ENCODE results near the gene EXOC3.
"Not testable (repeated sequence)": the region's sequence is repeated elsewhere in the genome, so short reads cannot be mapped to it uniquely, and the experiment has no call there.

EXOC3 gene

DNA sequence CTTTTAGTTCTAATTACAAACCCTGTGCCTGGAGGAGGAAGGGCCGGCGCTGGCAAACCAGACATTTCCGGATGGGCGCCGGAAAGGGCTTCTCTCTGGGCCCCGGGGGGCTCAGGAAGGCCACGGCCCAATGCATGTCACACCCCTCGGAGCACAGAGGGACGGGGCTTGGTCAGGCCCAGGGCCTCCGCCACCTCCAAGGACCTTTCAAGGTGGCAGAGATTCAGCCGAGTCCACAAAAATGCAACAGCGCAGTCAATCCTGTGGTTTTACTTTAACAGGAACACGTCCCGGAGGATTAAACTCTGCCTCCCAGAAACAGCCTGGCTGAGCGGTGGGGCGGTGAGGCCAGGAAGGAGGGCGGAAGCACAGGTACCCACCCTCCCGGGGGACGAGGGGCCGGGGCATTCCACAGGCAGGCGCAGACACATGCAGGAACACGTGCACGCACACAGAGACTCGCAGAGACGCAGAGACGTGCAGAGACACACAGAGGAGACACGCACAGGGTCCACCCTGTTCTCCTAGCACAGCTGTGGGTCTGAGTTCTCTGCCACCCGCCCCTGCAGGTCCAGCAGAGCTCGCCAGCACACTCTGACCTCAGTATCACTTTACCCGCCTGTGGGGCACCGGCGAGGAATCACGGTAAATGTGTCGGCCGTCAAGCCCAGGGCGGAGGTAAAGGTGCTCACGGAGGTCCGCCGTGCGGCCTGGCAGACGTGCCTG, 58.3 kb downstream of the EXOC3 start:
- no peak for DNase-seq (ENCODE audit: low read depth in 3 of 3)

- DNase-seq (ENCODE audit: low read depth in 3 of 3) = no peak
These were observed 58.8 kb downstream of the EXOC3 start for GRCh38 chr5:501831-502184.

GRCh38 chr5:502325-503079, 59.5 kb downstream of the EXOC3 start:
- DNase-seq (ENCODE audit: low read depth in 3 of 3) = no peak

- DNase-seq (ENCODE audit: low read depth in 3 of 3) = no peak
These were observed 61.6 kb downstream of the EXOC3 start for GRCh38 chr5:504326-505154.

DNA sequence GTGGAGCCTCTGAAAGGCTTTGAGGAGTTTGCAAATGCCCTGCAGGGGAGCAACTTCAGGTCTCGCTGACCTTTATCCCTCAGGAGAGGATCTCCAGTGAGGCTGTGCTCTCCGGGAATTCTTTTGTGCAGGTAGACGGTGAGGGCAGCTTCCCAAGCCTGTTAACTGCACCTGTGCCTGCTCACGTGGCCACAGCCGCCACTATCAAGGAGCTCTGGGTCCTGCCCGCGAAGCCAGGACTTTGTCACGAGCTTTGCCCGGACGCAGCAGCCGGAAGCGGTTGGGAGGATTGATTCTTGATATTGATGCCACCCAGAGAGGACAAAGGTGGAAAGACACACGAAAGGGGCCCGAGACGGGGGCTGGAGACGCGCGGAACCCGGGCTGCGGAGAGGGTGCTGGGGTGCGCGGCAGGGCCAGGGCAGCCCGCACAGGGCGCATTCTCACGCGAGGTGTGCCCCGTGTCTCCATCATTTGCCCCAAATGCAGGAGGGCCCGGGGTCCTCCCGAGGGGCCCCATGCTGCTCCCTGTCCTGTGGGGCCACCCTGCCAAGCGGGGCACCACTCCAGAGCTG, 63.1 kb downstream of the EXOC3 start:
- DNase-seq (ENCODE audit: low read depth in 3 of 3) = no peak

DNA sequence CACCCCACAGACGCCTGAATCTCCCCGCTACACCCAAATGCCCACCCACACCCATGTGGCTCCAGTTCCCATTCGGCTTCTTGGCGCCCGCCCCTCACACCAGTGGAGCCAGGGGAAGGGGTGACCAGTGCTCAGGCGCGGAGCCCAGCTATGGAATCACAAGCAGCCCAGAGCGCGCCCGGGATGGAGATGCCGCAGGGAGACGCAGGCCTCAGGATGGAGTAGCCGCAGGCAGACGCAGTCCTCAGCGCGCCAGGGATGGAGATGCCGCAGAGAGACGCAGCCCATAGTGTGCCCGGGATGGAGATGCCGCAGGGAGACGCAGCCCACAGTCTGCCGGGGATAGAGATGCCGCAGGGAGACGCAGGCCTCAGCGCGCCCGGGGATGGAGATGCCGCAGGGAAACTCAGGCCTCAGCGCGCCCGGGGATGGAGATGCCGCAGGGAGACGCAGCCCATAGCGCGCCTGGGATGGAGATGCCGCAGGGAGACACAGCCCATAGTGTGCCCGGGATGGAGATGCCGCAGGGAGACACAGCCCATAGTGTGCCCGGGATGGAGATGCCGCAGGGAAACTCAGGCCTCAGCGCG, 65.1 kb downstream of the EXOC3 start:
- DNase-seq (ENCODE audit: low read depth in 3 of 3) = not testable (repeated sequence)

DNA sequence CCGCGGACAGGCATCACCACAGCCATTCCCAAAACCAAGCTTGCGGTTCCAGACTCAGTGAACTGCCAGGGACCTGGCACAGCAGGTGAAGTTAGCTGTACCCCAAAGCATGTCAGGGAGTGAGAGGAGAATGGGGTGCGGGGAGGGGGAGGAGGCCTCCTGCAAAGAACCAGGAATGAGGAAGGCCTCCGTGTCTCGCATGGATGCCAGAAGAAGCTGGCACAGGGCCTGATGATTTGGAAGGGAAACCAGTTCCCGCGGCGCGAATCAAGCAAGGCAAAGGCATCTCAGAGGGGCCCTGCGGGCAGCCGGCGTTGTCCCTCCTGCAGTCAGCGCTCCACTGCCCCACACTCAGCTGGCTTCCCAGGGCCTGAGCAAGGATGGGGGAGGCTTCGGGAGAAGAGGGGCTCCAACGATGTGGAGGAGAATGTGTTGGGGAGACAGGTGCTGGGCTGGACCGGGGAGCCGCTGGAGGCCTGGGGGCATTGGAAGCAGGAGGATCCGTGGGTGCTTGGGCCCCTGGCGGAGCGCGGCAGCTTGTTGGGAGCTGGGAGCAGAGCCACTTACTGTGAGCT, 66.7 kb downstream of the EXOC3 start:
- no peak for DNase-seq (ENCODE audit: low read depth in 3 of 3)

GRCh38 chr5:510521-510920, 67.5 kb downstream of the EXOC3 start:
- DNase-seq (ENCODE audit: low read depth in 3 of 3) = no peak

GRCh38 chr5:511476-511875, 68.5 kb downstream of the EXOC3 start:
- no peak for DNase-seq (ENCODE audit: low read depth in 3 of 3)

DNA sequence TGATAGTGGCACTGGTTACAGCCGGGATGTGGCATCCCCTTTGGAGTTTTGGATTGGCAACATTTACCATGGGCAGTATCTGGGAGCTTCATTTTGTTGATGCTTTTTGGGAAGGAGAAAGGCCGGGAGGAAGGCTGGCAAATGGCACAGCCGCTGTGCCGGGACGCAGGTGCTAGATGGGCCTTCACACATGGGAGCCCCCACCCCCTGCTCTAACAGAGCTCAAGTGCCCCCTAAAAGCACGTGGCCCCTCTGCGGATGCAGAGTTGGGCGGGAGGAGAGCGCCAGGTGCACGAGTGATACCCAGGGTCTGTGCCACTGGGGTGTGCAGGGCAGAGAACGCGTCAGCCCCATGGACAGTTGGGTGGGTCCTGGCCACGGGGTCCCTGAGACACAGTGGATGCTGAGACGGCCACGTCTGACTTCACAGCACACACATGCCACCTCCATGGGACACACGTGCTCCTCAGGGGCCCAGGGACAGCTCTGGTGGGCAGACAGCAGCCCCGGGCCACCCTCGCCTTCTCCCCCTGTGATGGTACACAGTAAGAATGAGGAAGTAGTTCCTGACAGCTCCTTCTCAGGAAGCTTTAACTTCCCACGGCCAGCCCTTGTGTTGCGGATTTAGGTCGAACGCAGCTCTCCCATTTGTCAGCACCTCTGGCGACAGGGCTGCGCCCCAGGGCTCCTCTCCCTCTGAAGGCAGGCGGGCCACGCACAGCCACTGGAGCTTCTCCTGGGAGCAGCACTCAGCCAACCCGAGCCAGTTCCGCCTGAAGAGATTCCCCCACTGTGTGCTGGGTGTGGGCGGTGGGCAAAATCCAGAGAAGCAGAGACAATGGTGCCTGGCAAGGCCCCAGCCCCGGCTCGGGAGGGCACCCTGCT, 70.5 kb downstream of the EXOC3 start:
- DNase-seq (ENCODE audit: low read depth in 3 of 3) = no peak

GRCh38 chr5:514101-514485, 71.1 kb downstream of the EXOC3 start:
- DNase-seq (ENCODE audit: low read depth in 3 of 3) = no peak

DNA sequence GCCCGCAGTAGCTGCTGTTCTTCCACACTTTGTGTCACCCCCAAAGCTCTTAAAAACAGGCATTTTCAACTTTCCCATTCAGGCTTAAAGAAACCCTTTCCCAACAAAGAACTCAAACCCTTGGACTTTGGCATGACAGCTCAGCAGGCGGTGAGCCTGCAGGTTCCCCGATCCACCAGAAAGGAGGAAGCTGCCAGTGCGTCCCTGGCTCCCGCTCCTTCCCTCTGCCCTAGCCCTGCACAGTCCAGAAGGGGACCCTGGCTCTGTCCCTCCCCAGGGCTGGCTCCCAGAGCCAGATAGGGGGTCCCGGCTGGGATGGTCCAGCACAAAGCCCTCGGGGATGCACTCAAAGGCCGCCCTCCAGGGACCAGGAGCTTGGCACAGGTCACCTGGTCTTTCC, 71.7 kb downstream of the EXOC3 start:
- DNase-seq (ENCODE audit: low read depth in 3 of 3) = no peak

DNA sequence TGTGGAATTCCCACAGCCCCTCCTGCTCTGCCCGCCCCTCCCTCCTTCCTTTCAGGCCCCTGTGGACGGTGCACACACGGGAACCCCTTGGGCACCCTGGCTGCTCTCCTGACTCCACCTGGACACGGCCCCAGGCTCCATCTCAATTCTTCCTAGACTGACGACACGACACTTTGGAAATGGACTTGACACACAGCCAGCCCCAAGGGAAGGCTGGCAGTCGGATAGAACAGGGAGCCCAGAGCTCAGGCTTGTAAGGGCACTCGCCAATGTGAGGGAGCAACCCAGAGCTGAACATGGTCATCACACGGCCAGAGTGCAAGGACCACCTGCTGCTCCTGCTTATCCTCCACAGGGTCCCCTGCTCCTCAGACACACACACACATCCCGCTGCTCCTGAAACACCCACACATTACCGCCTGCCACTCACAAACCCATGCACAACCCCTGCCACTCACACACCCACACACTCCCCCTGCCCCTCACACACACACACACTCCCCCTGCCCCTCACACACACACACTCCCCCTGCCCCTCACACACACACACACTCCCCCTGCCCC, 72.4 kb downstream of the EXOC3 start:
- DNase-seq (ENCODE audit: low read depth in 3 of 3) = no peak

GRCh38 chr5:516338-516925, 73.5 kb downstream of the EXOC3 start:
- DNase-seq (ENCODE audit: low read depth in 3 of 3) = no peak

Measured in stimulated activated CD4-positive, alpha-beta T cell treated with anti-CD3 and anti-CD28 coated beads, TNF-alpha, amount 100 ng/mL, for 48 hours (primary cell).